Tibial artery (tissue), 4 donors: Measurements from ENCODE around the gene NDUFS7.
A peak's percentile ranks its signal among the peaks of the same experiment; 100 is the strongest.

Source experiments
- DNase-seq, 2 donors: peaks; one replicate each; pipeline ENCODE4 v3.0.0-alpha.2; 2019
- H3K27ac ChIP-seq, 2 donors: fragments of 200-600 bp; sonication (generic) in 1 of 2; 1 replicate in 1 of 2; 2 replicates in 1 of 2; pipeline ENCODE4 v1.5.1; 2018 to 2019; ENCODE audit warnings: mild to moderate bottlenecking in 1 of 2
- H3K27me3 ChIP-seq, 2 donors: fragments of 200-600 bp; sonication (generic) in 1 of 2; one replicate each; pipeline versions ENCODE4 v1.5.1 to v1.6.0; 2016 to 2019
- H3K36me3 ChIP-seq, 3 donors: fragments of 200-600 bp; sonication (generic) in 2 of 3; one replicate each; pipeline ENCODE4 v1.5.1; 2016 to 2019; ENCODE audit warnings: mild to moderate bottlenecking in 2 of 3
- H3K4me1 ChIP-seq, 4 donors: fragments of 200-600 bp; sonication (generic) in 2 of 4; 1 replicate in 3 of 4; 2 replicates in 1 of 4; pipeline ENCODE4 v1.5.1; 2016 to 2019
- H3K4me3 ChIP-seq, 2 donors: fragments of 200-600 bp; sonication (generic) in 1 of 2; 1 replicate in 1 of 2; 2 replicates in 1 of 2; pipeline ENCODE4 v1.5.1; 2018 to 2019; ENCODE audit warnings: mild to moderate bottlenecking in 2 of 2
- H3K9me3 ChIP-seq, 3 donors: fragments of 200-600 bp; sonication (generic) in 1 of 3; one replicate each; pipeline ENCODE4 v1.5.1; 2016 to 2019
- CTCF ChIP-seq, 2 experiments: fragments of 200-600 bp in 1 of 2; fragments of 450-650 bp in 1 of 2; IDR thresholded peaks; one replicate each; pipeline ENCODE4 v1.5.1; 2017 to 2019; ENCODE audit warnings: antibody characterized with exemption in 2 of 2, mild to moderate bottlenecking in 1 of 2, moderate library complexity in 1 of 2
- intact Hi-C: fragments of 100-400 bp; cut with DNase I; formaldehyde crosslinking; loops from one replicate; pipeline ENCODE4 v1.15.0; 2023; ENCODE audit warnings: low total_unique reads

The NDUFS7 gene

DNA sequence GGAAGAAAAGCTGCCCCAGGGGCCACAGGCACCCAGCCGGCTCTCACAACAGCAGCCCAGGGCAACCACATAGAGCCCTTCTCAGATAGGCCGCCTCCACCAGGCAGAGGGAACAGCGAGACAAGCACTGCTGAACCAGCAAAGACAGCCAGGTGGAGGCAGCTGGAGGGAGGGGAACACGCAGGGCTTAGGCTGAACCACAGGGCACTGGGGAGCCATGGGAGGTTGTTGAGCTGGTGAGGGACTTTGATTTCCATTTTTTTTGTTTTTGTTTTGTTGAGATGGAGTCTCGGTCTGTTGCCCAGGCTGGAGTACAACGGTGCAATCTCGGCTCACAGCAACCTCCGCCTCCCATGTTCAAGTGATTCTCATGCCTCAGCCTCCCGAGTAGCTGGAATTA is 14.1 kb downstream of the NDUFS7 start:
- no peak for TF ChIP-seq CTCF (IDR thresholded peaks at IDR 0.05)
- intact Hi-C loops = no loop called here
- Histone ChIP-seq H3K27ac (no peak overlapping the region), H3K4me1 (peaks cover 0 to 55% (median 40%) of the 10 kb centered on the region in 4 donors), H3K36me3 (peaks cover 10 to 36% (median 12%) of the 10 kb centered on the region in 3 donors), H3K9me3 (no peaks in the 10 kb centered on the region), H3K27me3 (no peaks in the 10 kb centered on the region), H3K4me3 (no peak overlapping the region)
- DNase-seq = no peak

GRCh38 chr19:1399079-1399478 is 15.4 kb downstream of the NDUFS7 start:
- TF ChIP-seq CTCF (IDR thresholded peaks at IDR 0.05) = no peak
- H3K27me3 ChIP-seq = no peaks in the 10 kb centered on the region
- no peak overlapping the region for H3K4me3 ChIP-seq
- H3K36me3 ChIP-seq = peaks cover 0 to 23% (median under 1%) of the 10 kb centered on the region in 3 donors
- H3K27ac ChIP-seq = no peak overlapping the region
- no peaks in the 10 kb centered on the region for H3K9me3 ChIP-seq
- intact Hi-C loops = no loop called here
- DNase-seq = no peak
- H3K4me1 ChIP-seq = peaks cover 0 to 57% (median 44%) of the 10 kb centered on the region in 4 donors

GRCh38 chr19:1399745-1400144 is 16.0 kb downstream of the NDUFS7 start:
- Histone ChIP-seq H3K4me1 (peaks cover 0 to 57% (median 42%) of the 10 kb centered on the region in 4 donors), H3K36me3 (peaks cover 0 to 17% (median 0%) of the 10 kb centered on the region in 3 donors), H3K9me3 (no peaks in the 10 kb centered on the region), H3K4me3 (no peak overlapping the region), H3K27me3 (no peaks in the 10 kb centered on the region), H3K27ac (no peak overlapping the region)
- no peak for TF ChIP-seq CTCF (IDR thresholded peaks at IDR 0.05)
- DNase-seq = no peak
- intact Hi-C loops = loop anchor here (5.0 to 10.0 kb wide), 2 partner anchors 45 to 122 kb away; partner anchors contain the start of gene FAM174C

GRCh38 chr19:1400281-1401137 is 16.8 kb downstream of the NDUFS7 start:
- Histone ChIP-seq H3K27me3 (no peaks in the 10 kb centered on the region), H3K36me3 (peaks cover 0 to 9% (median 0%) of the 10 kb centered on the region in 3 donors), H3K4me1 (peaks cover 0 to 53% (median 39%) of the 10 kb centered on the region in 4 donors), H3K4me3 (peak overlapping the region; percentile 59 to 60), H3K9me3 (no peaks in the 10 kb centered on the region), H3K27ac (peak overlapping the region; percentile 36 to 50)
- DNase-seq = peak in 1 of 2 donors; percentile 84
- intact Hi-C loops = loop anchor here (5.0 to 10.0 kb wide), 2 partner anchors 46 to 123 kb away; partner anchors contain the start of gene FAM174C
- TF ChIP-seq CTCF (IDR thresholded peaks at IDR 0.05) = no peak

GRCh38 chr19:1401138-1401888 is 17.6 kb downstream of the NDUFS7 start, which contains the start of gene GAMT:
TSS of gene GAMT (minus strand) at chr19:1401542. CDS start at chr19:1401476, 66 bp downstream.
- H3K4me3 ChIP-seq = peak within 1 kb of the TSS; percentile 59 to 60
- DNase-seq = no peak
- peak; percentile 36 to 42 for TF ChIP-seq CTCF (IDR thresholded peaks at IDR 0.05)
- no peaks in the 10 kb centered on the region for H3K9me3 ChIP-seq
- H3K4me1 ChIP-seq = peaks cover 0 to 45% (median 33%) of the 10 kb centered on the region in 4 donors
- peaks cover 0 to 5% (median 0%) of the 10 kb centered on the region in 3 donors for H3K36me3 ChIP-seq
- intact Hi-C loops = loop anchor here (5.0 to 10.0 kb wide), 2 partner anchors 47 to 124 kb away; partner anchors contain the start of gene FAM174C
- peak within 1 kb of the TSS; percentile 36 to 50 for H3K27ac ChIP-seq
- H3K27me3 ChIP-seq = no peaks in the 10 kb centered on the region
